Smooth muscle cell (in vitro differentiated cells): ENCODE measurements around the gene ELFN1. TPM values are rescaled to one million over a fixed set of nuclear protein-coding genes. Genes with fewer than 3 reads are reported as not detected.

Experiments
- DNase-seq: peaks from one replicate; lab custom pipeline; 2025; ENCODE audit not compliant: unreplicated experiment; lab: John Stamatoyannopoulos, UW
- H2AFZ ChIP-seq: fragments of 200-600 bp; sonication (generic); 2 replicates; pipeline ENCODE4 v1.6.0; 2016; ENCODE audit warnings: antibody characterized with exemption, low read depth, mild to moderate bottlenecking
- H3F3A ChIP-seq: fragments of 200-600 bp; sonication (generic); 2 replicates; pipeline ENCODE4 v1.6.0; 2017; ENCODE audit warnings: antibody characterized with exemption, low read depth
- H3K27ac ChIP-seq: fragments of 200-600 bp; sonication (generic); 2 replicates; pipeline ENCODE4 v1.5.1; 2016; ENCODE audit warnings: low read depth, mild to moderate bottlenecking
- H3K27me3 ChIP-seq: fragments of 200-600 bp; sonication (generic); 2 replicates; pipeline ENCODE4 v1.6.1; 2016; ENCODE audit warnings: low read depth, mild to moderate bottlenecking
- H3K36me3 ChIP-seq: fragments of 200-600 bp; sonication (generic); 2 replicates; pipeline ENCODE4 v1.5.1; 2016; ENCODE audit warnings: low read depth
- H3K4me1 ChIP-seq: fragments of 200-600 bp; sonication (generic); 2 replicates; pipeline ENCODE4 v1.5.1; 2016; ENCODE audit warnings: low read depth
- H3K4me2 ChIP-seq: fragments of 200-600 bp; sonication (generic); 2 replicates; pipeline ENCODE4 v1.6.0; 2016; ENCODE audit warnings: mild to moderate bottlenecking
- H3K4me3 ChIP-seq: fragments of 200-600 bp; sonication (generic); 2 replicates; pipeline ENCODE4 v1.5.1; 2016; ENCODE audit warnings: mild to moderate bottlenecking
- H3K79me2 ChIP-seq: fragments of 200-600 bp; sonication (generic); 2 replicates; pipeline ENCODE4 v1.6.0; 2016; ENCODE audit warnings: low read depth, mild to moderate bottlenecking
- H3K9ac ChIP-seq: fragments of 200-600 bp; sonication (generic); 2 replicates; pipeline ENCODE4 v1.6.0; 2016; ENCODE audit warnings: low read depth
- H3K9me3 ChIP-seq: fragments of 200-600 bp; sonication (generic); replicated peaks from 2 replicates; pipeline ENCODE4 v1.5.1; 2016; ENCODE audit warnings: low read depth
- H4K20me1 ChIP-seq: fragments of 200-600 bp; sonication (generic); 2 replicates; pipeline ENCODE4 v1.6.0; 2016; ENCODE audit warnings: low read depth
- WGBS: methylation state at CpG from one replicate; pipeline ENCODE4 v1.1.7; 2016; ENCODE audit warnings: low lambda C conversion rate; 5-methylcytosine and 5-hydroxymethylcytosine counted together
- polyA plus RNA-seq: library from polyadenylated mRNA; unstranded; fragments of >200 nt; fragmentation: Nextera tagmentation; extraction: Ambion mirVana; gene quantifications from 2 replicates; pipeline ENCODE4 v1.2.1, GENCODE V29; 2016
- total RNA-seq: library from RNA; depleted of rRNA; stranded (reverse); fragments of >200 nt; gene quantifications from 2 replicates; pipeline ENCODE4 v1.2.3, GENCODE V29; 2014
- TF ChIP-seq, protein P1 (sequence below): fragments of 200-600 bp; sonication (generic); IDR thresholded peaks from 2 replicates; pipeline ENCODE4 v1.5.1; 2017; ENCODE audit warnings: borderline replicate concordance, mild to moderate bottlenecking, antibody characterized with exemption; ENCODE audit not compliant: insufficient read depth, poor library complexity, severe bottlenecking

The ELFN1 gene
- total and polyA plus RNA-seq, 2 experiments from 2014 or later: 4.2 to 6.2 TPM

DNA sequence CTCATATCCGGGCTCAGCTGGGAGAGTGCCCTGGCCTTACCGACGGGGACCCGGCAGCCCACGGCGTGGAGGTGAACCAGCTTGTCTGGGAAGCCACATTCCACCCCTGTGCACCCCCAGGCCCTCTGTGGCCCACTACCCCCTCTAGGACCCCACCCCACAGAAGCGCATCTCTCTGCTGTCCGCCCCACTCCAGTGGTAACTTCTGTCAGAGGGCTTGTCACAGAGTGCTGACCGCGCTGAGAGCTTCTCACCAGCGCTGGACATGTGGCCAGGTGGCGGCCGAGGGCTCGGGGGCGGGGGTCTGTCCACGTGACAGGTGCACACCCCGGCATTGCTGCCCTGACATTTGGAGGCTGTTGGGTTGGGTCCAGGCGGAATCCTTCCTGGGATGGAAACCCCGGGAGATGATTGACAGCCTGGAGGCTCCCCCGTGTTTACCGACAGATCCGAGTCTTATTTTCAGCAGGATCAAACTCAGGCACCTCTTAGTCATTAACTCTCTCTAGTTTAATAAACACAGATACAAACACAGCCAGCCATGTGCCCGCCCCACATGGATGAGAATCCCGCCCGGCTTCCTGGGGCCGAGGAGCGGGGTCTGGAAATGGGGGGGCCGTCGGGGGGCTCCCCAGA lies 5.1 kb downstream of the ELFN1 start:
- TF ChIP-seq, protein P1, sequence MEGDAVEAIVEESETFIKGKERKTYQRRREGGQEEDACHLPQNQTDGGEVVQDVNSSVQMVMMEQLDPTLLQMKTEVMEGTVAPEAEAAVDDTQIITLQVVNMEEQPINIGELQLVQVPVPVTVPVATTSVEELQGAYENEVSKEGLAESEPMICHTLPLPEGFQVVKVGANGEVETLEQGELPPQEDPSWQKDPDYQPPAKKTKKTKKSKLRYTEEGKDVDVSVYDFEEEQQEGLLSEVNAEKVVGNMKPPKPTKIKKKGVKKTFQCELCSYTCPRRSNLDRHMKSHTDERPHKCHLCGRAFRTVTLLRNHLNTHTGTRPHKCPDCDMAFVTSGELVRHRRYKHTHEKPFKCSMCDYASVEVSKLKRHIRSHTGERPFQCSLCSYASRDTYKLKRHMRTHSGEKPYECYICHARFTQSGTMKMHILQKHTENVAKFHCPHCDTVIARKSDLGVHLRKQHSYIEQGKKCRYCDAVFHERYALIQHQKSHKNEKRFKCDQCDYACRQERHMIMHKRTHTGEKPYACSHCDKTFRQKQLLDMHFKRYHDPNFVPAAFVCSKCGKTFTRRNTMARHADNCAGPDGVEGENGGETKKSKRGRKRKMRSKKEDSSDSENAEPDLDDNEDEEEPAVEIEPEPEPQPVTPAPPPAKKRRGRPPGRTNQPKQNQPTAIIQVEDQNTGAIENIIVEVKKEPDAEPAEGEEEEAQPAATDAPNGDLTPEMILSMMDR: no peak
- no peaks in the 10 kb centered on the region for H3K79me2 ChIP-seq
- peaks cover 9% of the 10 kb centered on the region for H3K27me3 ChIP-seq
- H3K36me3 ChIP-seq: no peaks in the 10 kb centered on the region
- 96% methylated on average over 22 of the region's 29 CpGs for WGBS
- H3K4me3 ChIP-seq: no peak overlapping the region
- no peak for DNase-seq
- no peaks in the 10 kb centered on the region for H3F3A ChIP-seq
- H3K9me3 ChIP-seq: no peaks in the 10 kb centered on the region
- H3K4me2 ChIP-seq: no peak overlapping the region
- H2AFZ ChIP-seq: no peak overlapping the region
- H4K20me1 ChIP-seq: peaks cover 63% of the 10 kb centered on the region
- no peaks in the 10 kb centered on the region for H3K4me1 ChIP-seq
- H3K27ac ChIP-seq: no peak overlapping the region
- no peak overlapping the region for H3K9ac ChIP-seq

DNA sequence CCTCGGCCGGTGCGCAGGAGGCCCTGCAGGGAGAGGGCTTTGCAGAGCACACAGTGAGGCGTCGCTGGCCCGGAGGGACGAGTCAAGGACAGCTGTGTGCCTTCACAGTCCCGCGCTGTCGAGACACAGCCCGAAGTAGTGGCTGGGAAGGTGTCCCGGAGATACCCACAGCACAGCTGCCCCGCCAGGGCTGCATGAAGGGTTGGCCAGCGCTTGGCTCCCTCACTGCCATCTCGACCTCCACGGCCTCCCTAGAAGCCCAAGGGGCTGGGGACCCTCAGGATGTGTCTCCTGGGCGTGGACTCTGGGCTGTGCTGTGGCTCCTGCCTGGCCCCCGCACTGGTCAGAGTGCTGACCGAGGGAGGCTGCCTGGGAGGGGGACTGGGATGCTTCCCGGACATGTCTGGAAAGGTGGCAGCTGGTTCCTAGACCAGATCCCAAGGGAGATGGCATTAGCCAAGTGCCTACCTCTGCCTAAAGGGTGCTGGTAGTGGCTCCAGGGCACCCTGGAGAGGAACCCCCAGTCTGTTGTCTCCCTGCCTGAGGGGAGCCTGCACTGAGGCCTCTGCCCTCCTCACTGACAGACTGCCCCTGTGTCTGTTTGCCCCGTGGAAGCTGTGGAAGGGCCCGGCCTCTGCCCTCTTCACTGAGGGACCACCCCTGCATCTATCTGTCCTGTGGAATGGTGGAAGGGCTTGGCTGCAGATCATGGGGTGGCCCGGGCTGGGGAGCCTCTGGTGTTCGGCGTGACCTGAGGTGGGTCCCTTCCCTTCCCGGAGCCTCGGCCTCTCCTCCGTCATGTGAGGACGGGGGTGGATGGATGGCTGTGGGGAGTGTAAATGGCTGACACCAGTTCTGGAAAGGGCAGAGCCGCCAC lies 5.8 kb downstream of the ELFN1 start:
- no peaks in the 10 kb centered on the region for H3K4me1 ChIP-seq
- no peaks in the 10 kb centered on the region for H3K9me3 ChIP-seq
- H3K4me2 ChIP-seq: no peak overlapping the region
- peaks cover 9% of the 10 kb centered on the region for H3K27me3 ChIP-seq
- TF ChIP-seq, protein P1: no peak
- WGBS: 91% methylated on average over 25 of the region's 30 CpGs
- no peaks in the 10 kb centered on the region for H3F3A ChIP-seq
- H3K4me3 ChIP-seq: no peak overlapping the region
- H3K9ac ChIP-seq: no peak overlapping the region
- no peak overlapping the region for H2AFZ ChIP-seq
- no peak overlapping the region for H3K27ac ChIP-seq
- no peaks in the 10 kb centered on the region for H3K79me2 ChIP-seq
- peaks cover 60% of the 10 kb centered on the region for H4K20me1 ChIP-seq
- no peaks in the 10 kb centered on the region for H3K36me3 ChIP-seq
- DNase-seq: no peak

DNA sequence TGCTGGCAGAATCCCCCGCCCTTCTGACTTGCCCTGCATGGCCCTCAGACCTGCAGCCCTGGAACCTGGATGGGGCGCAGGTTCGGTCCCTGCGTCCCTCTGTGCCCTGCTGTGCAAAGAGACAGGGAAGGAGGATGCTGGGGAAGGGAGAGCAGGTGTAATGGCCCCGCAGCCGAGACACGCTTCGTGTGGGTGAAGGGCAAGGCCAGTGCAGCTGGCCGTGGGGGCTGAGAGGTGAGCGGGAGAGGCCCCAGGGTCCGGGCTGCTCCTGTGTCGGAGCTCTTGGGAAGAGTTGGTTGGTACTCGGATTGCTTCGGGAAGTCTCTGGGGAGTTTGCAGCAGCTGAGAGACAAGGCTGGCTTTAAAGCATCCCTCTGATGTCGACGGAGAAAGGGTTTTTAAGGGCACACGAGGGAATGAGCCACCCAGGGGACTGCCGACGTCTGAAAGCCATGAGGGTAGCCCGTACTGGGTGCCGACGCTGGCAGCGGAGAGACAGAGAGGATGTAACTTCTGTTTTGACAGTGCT lies 6.5 kb downstream of the ELFN1 start:
- TF ChIP-seq, protein P1: no peak
- no peak for DNase-seq
- Histone ChIP-seq H4K20me1 (peaks cover 53% of the 10 kb centered on the region), H3K27me3 (peaks cover 2% of the 10 kb centered on the region), H3F3A (no peaks in the 10 kb centered on the region), H3K4me3 (no peak overlapping the region), H3K79me2 (no peaks in the 10 kb centered on the region), H3K9ac (no peak overlapping the region), H2AFZ (no peak overlapping the region), H3K9me3 (no peaks in the 10 kb centered on the region), H3K27ac (no peak overlapping the region), H3K36me3 (no peaks in the 10 kb centered on the region), H3K4me2 (no peak overlapping the region), H3K4me1 (no peaks in the 10 kb centered on the region)
- WGBS: 85% methylated on average over 23 of the region's 23 CpGs
